ENCODE data around the gene GUCA1C. TPM values are rescaled to one million over a fixed set of nuclear protein-coding genes. Genes with fewer than 3 reads are reported as not detected.

The GUCA1C gene
- total and polyA plus RNA-seq, 2 donors (not counting 3 experiments of a cell fraction or from before 2014, with no cell fraction given) = not detected

GRCh38 chr3:108914774-108915641 lies 38.7 kb downstream of the GUCA1C start:
- Histone ChIP-seq H3K4me1 (ENCODE audit: control insufficient read depth, extremely low read depth, insufficient read depth, low read length) (no peaks in the 10 kb centered on the region), H3K36me3 (ENCODE audit: control insufficient read depth in 2 of 2, extremely low read depth in 1 of 2, insufficient read depth in 2 of 2, low read length in 2 of 2) (no peaks in the 10 kb centered on the region), H4K20me1 (replicated peaks; ENCODE audit: control insufficient read depth, extremely low read depth, insufficient read depth, low read length) (no peaks in the 10 kb centered on the region), H3K27ac (ENCODE audit: insufficient read depth, low read depth, low read length) (no peak overlapping the region), H3K9me1 (replicated peaks; ENCODE audit: control insufficient read depth, extremely low read depth, insufficient read depth, low read length) (peaks cover 2% of the 10 kb centered on the region), H3K79me2 (ENCODE audit: control insufficient read depth, insufficient read depth, low read length) (no peaks in the 10 kb centered on the region), H3K9ac (replicated peaks; ENCODE audit: extremely low read depth, insufficient read depth, low read length) (no peak overlapping the region), H3K9me3 (replicated peaks; ENCODE audit: control insufficient read depth, insufficient read depth, low read length) (no peaks in the 10 kb centered on the region), H2AFZ (ENCODE audit: low read depth, low read length) (no peak overlapping the region), H3K4me3 (replicated peaks in 1 of 3; ENCODE audit: insufficient read depth in 1 of 3, low read depth in 1 of 3, low read length in 3 of 3) (no peak overlapping the region), H3K4me2 (ENCODE audit: insufficient read depth, low read length) (no peak overlapping the region), H3K27me3 (ENCODE audit: control insufficient read depth in 2 of 2, insufficient read depth in 2 of 2, low read length in 2 of 2) (no peaks in the 10 kb centered on the region)
- BruUV-seq (replicated peaks) = no TSS peak
- POLR2A ChIA-PET = no interaction called here
- DNase-seq (ENCODE audit: low read depth, low spot score) = peak; percentile 69
- intact Hi-C loops (cut with micrococcal nuclease) (loop anchor here (1.0 kb wide), 2 partner anchors 253 to 426 kb away; no protein-coding TSS in a partner anchor), dilution Hi-C loops (cut with MboI; ENCODE audit: extremely low pct_ligation_motif_present, low sequenced_read_pairs) (no loop called here)
- peak; percentile 79 for FAIRE-seq
- TF ChIP-seq CTCF (IDR thresholded peaks at IDR 0.05; ENCODE audit: extremely low read depth in 1 of 2, insufficient read depth in 1 of 2, low read depth in 1 of 2, low read length in 2 of 2) (peak; percentile 78 to 84), GATA2 (IDR thresholded peaks at IDR 0.05; ENCODE audit: insufficient read depth, insufficient read length, low read depth, low read length) (no peak), POLR2A (IDR thresholded peaks at IDR 0.05; ENCODE audit: low read depth, low read length) (no peak)
- CTCF ChIA-PET = interaction anchor here (0.6 to 8.7 kb wide), 27 partner anchors 8 to 1679 kb away, joined by 3 to 151 read pairs (median 4); partner anchors contain the start of genes CIP2A and DZIP3

- POLR2A ChIA-PET = no interaction called here
- DNase-seq (ENCODE audit: low read depth, low spot score) (no peak), FAIRE-seq (no peak)
- H3K27me3 ChIP-seq (ENCODE audit: control insufficient read depth in 2 of 2, insufficient read depth in 2 of 2, low read length in 2 of 2) = no peaks in the 10 kb centered on the region
- no peaks in the 10 kb centered on the region for H3K36me3 ChIP-seq (ENCODE audit: control insufficient read depth in 2 of 2, extremely low read depth in 1 of 2, insufficient read depth in 2 of 2, low read length in 2 of 2)
- intact Hi-C loops (cut with micrococcal nuclease) = no loop called here
- CTCF ChIA-PET = interaction anchor here (8.7 kb wide), 1 partner anchor 245 kb away, joined by 151 read pairs; no protein-coding TSS in a partner anchor
- dilution Hi-C loops (cut with MboI; ENCODE audit: extremely low pct_ligation_motif_present, low sequenced_read_pairs) = no loop called here
- H3K9me1 ChIP-seq (replicated peaks; ENCODE audit: control insufficient read depth, extremely low read depth, insufficient read depth, low read length) = peaks cover 2% of the 10 kb centered on the region
- H3K79me2 ChIP-seq (ENCODE audit: control insufficient read depth, insufficient read depth, low read length) = no peaks in the 10 kb centered on the region
- TF ChIP-seq MYC (IDR thresholded peaks at IDR 0.05; ENCODE audit: low read depth, low read length) = no peak
- TF ChIP-seq JUN (IDR thresholded peaks at IDR 0.05; ENCODE audit: borderline replicate concordance, insufficient read depth, insufficient read length, low read depth) = no peak
- no peak for TF ChIP-seq MAX (IDR thresholded peaks at IDR 0.05; ENCODE audit: insufficient read depth, insufficient read length)
- TF ChIP-seq EZH2 (IDR thresholded peaks at IDR 0.05; ENCODE audit: borderline replicate concordance, low read depth, low read length, severe bottlenecking) = no peak
- no peak for TF ChIP-seq GATA2 (IDR thresholded peaks at IDR 0.05; ENCODE audit: insufficient read depth, insufficient read length, low read depth, low read length)
- no peak for TF ChIP-seq POLR2A (IDR thresholded peaks at IDR 0.05; ENCODE audit: low read depth, low read length)
- no peak for TF ChIP-seq FOS (IDR thresholded peaks at IDR 0.05; ENCODE audit: borderline replicate concordance, insufficient read depth, low read length)
- TF ChIP-seq CTCF (IDR thresholded peaks at IDR 0.05; ENCODE audit: extremely low read depth in 1 of 2, insufficient read depth in 1 of 2, low read depth in 1 of 2, low read length in 2 of 2) = no peak
- no peak for TF ChIP-seq POLR2AphosphoS5 (IDR thresholded peaks at IDR 0.05; ENCODE audit: insufficient read depth, low read depth, low read length)
- no peaks in the 10 kb centered on the region for H3K9me3 ChIP-seq (replicated peaks; ENCODE audit: control insufficient read depth, insufficient read depth, low read length)
- H3K9ac ChIP-seq (replicated peaks; ENCODE audit: extremely low read depth, insufficient read depth, low read length) = no peak overlapping the region
- no peaks in the 10 kb centered on the region for H3K4me1 ChIP-seq (ENCODE audit: control insufficient read depth, extremely low read depth, insufficient read depth, low read length)
- no peak overlapping the region for H3K4me2 ChIP-seq (ENCODE audit: insufficient read depth, low read length)
- no peak overlapping the region for H3K27ac ChIP-seq (ENCODE audit: insufficient read depth, low read depth, low read length)
- no peak overlapping the region for H3K4me3 ChIP-seq (replicated peaks in 1 of 3; ENCODE audit: insufficient read depth in 1 of 3, low read depth in 1 of 3, low read length in 3 of 3)
- no peaks in the 10 kb centered on the region for H4K20me1 ChIP-seq (replicated peaks; ENCODE audit: control insufficient read depth, extremely low read depth, insufficient read depth, low read length)
- H2AFZ ChIP-seq (ENCODE audit: low read depth, low read length) = no peak overlapping the region
- BruUV-seq (replicated peaks) = no TSS peak
Observed at GRCh38 chr3:108909799-108910198, 43.9 kb downstream of the GUCA1C start.
